Stimulated activated naive B cell treated with anti-CD40 and anti-IgM and Interleukin-4, amounts not matched to agents 10 μg/mL and 1 μg/mL and 100 μg/mL, for 72 hours (primary cell): ENCODE data around the gene ATP10A.

Experiments used
- ATAC-seq, 2 donors: fragments of 150-1000 bp; cut with Tn5 transposase; replicated peaks; 2 replicates each; pipeline ENCODE4 v1.10.0; 2021; ENCODE audit warnings: moderate library complexity in 1 of 2
- DNase-seq: peaks from one replicate; pipeline ENCODE4 v3.0.0; 2021
- H3K27ac Mint-ChIP-seq: one replicate; pipeline ENCODE4 v1.8.0; 2022; ENCODE audit warnings: mild to moderate bottlenecking, mixed read lengths
- H3K27me3 Mint-ChIP-seq, 2 donors: one replicate each; pipeline ENCODE4 v1.8.0; 2022; ENCODE audit warnings: mixed read lengths in 2 of 2
- H3K36me3 Mint-ChIP-seq, 2 donors: one replicate each; pipeline ENCODE4 v1.8.0; 2022; ENCODE audit warnings: mixed read lengths in 2 of 2, mild to moderate bottlenecking in 1 of 2
- H3K4me1 Mint-ChIP-seq, 2 donors: one replicate each; pipeline ENCODE4 v1.8.0; 2022; ENCODE audit warnings: mixed read lengths in 2 of 2, mild to moderate bottlenecking in 1 of 2
- H3K4me3 Mint-ChIP-seq, 2 donors: one replicate each; pipeline ENCODE4 v1.8.0; 2022; ENCODE audit warnings: mild to moderate bottlenecking in 2 of 2, mixed read lengths in 2 of 2, moderate library complexity in 1 of 2
- H3K9me3 Mint-ChIP-seq, 2 donors: one replicate each; pipeline ENCODE4 v1.8.0; 2022; ENCODE audit warnings: mixed read lengths in 2 of 2, mild to moderate bottlenecking in 1 of 2

ATP10A gene

GRCh38 chr15:25675396-25675795 lies 187.7 kb downstream of the ATP10A start:
- Mint-ChIP-seq H3K27ac (no peak overlapping the region), H3K36me3 (peaks cover 2 to 3% of the 10 kb centered on the region in 2 donors), H3K9me3 (peaks cover 0 to 2% of the 10 kb centered on the region in 2 donors), H3K4me1 (peaks cover 0 to 2% of the 10 kb centered on the region in 2 donors), H3K27me3 (peaks cover 14 to 18% of the 10 kb centered on the region in 2 donors), H3K4me3 (no peak overlapping the region)
- ATAC-seq, result no peak
- DNase-seq, result no peak

- DNase-seq, result no peak
- no peaks in the 10 kb centered on the region for H3K9me3 Mint-ChIP-seq
- no peak overlapping the region for H3K4me3 Mint-ChIP-seq
- H3K27ac Mint-ChIP-seq, result no peak overlapping the region
- H3K4me1 Mint-ChIP-seq, result peaks cover 0 to 3% of the 10 kb centered on the region in 2 donors
- no peaks in the 10 kb centered on the region for H3K36me3 Mint-ChIP-seq
- ATAC-seq, result no peak
- peaks cover 17 to 23% of the 10 kb centered on the region in 2 donors for H3K27me3 Mint-ChIP-seq
Measured at GRCh38 chr15:25674913-25675312, 188.2 kb downstream of the ATP10A start.

- H3K27ac Mint-ChIP-seq, result no peak overlapping the region
- H3K4me1 Mint-ChIP-seq, result peaks cover 0 to 5% of the 10 kb centered on the region in 2 donors
- H3K27me3 Mint-ChIP-seq, result peaks cover 20 to 32% of the 10 kb centered on the region in 2 donors
- H3K36me3 Mint-ChIP-seq, result no peaks in the 10 kb centered on the region
- H3K4me3 Mint-ChIP-seq, result no peak overlapping the region
- H3K9me3 Mint-ChIP-seq, result no peaks in the 10 kb centered on the region
- ATAC-seq, result no peak
- DNase-seq, result no peak
Measured at GRCh38 chr15:25673972-25674371, 189.2 kb downstream of the ATP10A start.

- Mint-ChIP-seq H3K4me3 (no peak overlapping the region), H3K27ac (no peak overlapping the region), H3K4me1 (peaks cover 0 to 5% of the 10 kb centered on the region in 2 donors), H3K27me3 (peaks cover 20 to 35% of the 10 kb centered on the region in 2 donors), H3K9me3 (no peaks in the 10 kb centered on the region), H3K36me3 (no peaks in the 10 kb centered on the region)
- no peak for DNase-seq
- ATAC-seq, result no peak
Measured at GRCh38 chr15:25673351-25673750, 189.8 kb downstream of the ATP10A start.

- no peak overlapping the region for H3K4me3 Mint-ChIP-seq
- H3K9me3 Mint-ChIP-seq, result no peaks in the 10 kb centered on the region
- ATAC-seq, result no peak
- no peak overlapping the region for H3K27ac Mint-ChIP-seq
- peaks cover 0 to 5% of the 10 kb centered on the region in 2 donors for H3K4me1 Mint-ChIP-seq
- no peaks in the 10 kb centered on the region for H3K36me3 Mint-ChIP-seq
- H3K27me3 Mint-ChIP-seq, result peaks cover 24 to 35% of the 10 kb centered on the region in 2 donors
- no peak for DNase-seq
Measured at GRCh38 chr15:25671132-25671531, 192.0 kb downstream of the ATP10A start.

- DNase-seq, result no peak
- Mint-ChIP-seq H3K27ac (no peak overlapping the region), H3K4me3 (no peak overlapping the region), H3K4me1 (peaks cover 0 to 5% of the 10 kb centered on the region in 2 donors), H3K36me3 (no peaks in the 10 kb centered on the region), H3K27me3 (peaks cover 24 to 35% of the 10 kb centered on the region in 2 donors), H3K9me3 (no peaks in the 10 kb centered on the region)
- no peak for ATAC-seq
Measured at GRCh38 chr15:25670621-25671020, 192.5 kb downstream of the ATP10A start.

- DNase-seq, result no peak
- H3K4me1 Mint-ChIP-seq, result peaks cover 0 to 5% of the 10 kb centered on the region in 2 donors
- H3K27me3 Mint-ChIP-seq, result peaks cover 26 to 35% of the 10 kb centered on the region in 2 donors
- no peaks in the 10 kb centered on the region for H3K36me3 Mint-ChIP-seq
- no peak for ATAC-seq
- no peaks in the 10 kb centered on the region for H3K9me3 Mint-ChIP-seq
- H3K4me3 Mint-ChIP-seq, result no peak overlapping the region
- H3K27ac Mint-ChIP-seq, result no peak overlapping the region
Measured at GRCh38 chr15:25670025-25670554, 193.0 kb downstream of the ATP10A start.

- Mint-ChIP-seq H3K4me3 (no peak overlapping the region), H3K36me3 (no peaks in the 10 kb centered on the region), H3K9me3 (no peaks in the 10 kb centered on the region), H3K27me3 (peaks cover 28 to 35% of the 10 kb centered on the region in 2 donors), H3K27ac (no peak overlapping the region), H3K4me1 (peaks cover 0 to 5% of the 10 kb centered on the region in 2 donors)
- no peak for DNase-seq
- no peak for ATAC-seq
Measured at GRCh38 chr15:25668901-25669300, 194.2 kb downstream of the ATP10A start.

GRCh38 chr15:25668236-25668795 lies 194.8 kb downstream of the ATP10A start:
- H3K4me1 Mint-ChIP-seq, result peaks cover 0 to 5% of the 10 kb centered on the region in 2 donors
- no peaks in the 10 kb centered on the region for H3K9me3 Mint-ChIP-seq
- H3K36me3 Mint-ChIP-seq, result no peaks in the 10 kb centered on the region
- peaks cover 28 to 35% of the 10 kb centered on the region in 2 donors for H3K27me3 Mint-ChIP-seq
- H3K27ac Mint-ChIP-seq, result no peak overlapping the region
- H3K4me3 Mint-ChIP-seq, result no peak overlapping the region
- no peak for DNase-seq
- no peak for ATAC-seq

GRCh38 chr15:25667829-25668228 lies 195.3 kb downstream of the ATP10A start:
- H3K27ac Mint-ChIP-seq, result no peak overlapping the region
- no peak for DNase-seq

GRCh38 chr15:25665913-25666312 lies 197.2 kb downstream of the ATP10A start:
- no peak overlapping the region for H3K27ac Mint-ChIP-seq
- no peak for ATAC-seq
- H3K9me3 Mint-ChIP-seq, result no peaks in the 10 kb centered on the region
- H3K4me1 Mint-ChIP-seq, result peaks cover 0 to 3% of the 10 kb centered on the region in 2 donors
- no peaks in the 10 kb centered on the region for H3K36me3 Mint-ChIP-seq
- no peak overlapping the region for H3K4me3 Mint-ChIP-seq
- no peak for DNase-seq
- peaks cover 14 to 21% of the 10 kb centered on the region in 2 donors for H3K27me3 Mint-ChIP-seq

More at GRCh38 chr15:25667829-25668228, 195.3 kb downstream of the ATP10A start:
- no peaks in the 10 kb centered on the region for H3K36me3 Mint-ChIP-seq
- no peaks in the 10 kb centered on the region for H3K9me3 Mint-ChIP-seq
- ATAC-seq, result no peak
- H3K4me1 Mint-ChIP-seq, result peaks cover 0 to 5% of the 10 kb centered on the region in 2 donors
- peaks cover 28 to 34% of the 10 kb centered on the region in 2 donors for H3K27me3 Mint-ChIP-seq
- no peak overlapping the region for H3K4me3 Mint-ChIP-seq

GRCh38 chr15:25664761-25665160 lies 198.4 kb downstream of the ATP10A start:
- no peaks in the 10 kb centered on the region for H3K36me3 Mint-ChIP-seq
- H3K4me1 Mint-ChIP-seq, result peaks cover 0 to under 1% of the 10 kb centered on the region in 2 donors
- no peak overlapping the region for H3K27ac Mint-ChIP-seq
- DNase-seq, result no peak
- no peak for ATAC-seq
- H3K9me3 Mint-ChIP-seq, result no peaks in the 10 kb centered on the region
- H3K4me3 Mint-ChIP-seq, result no peak overlapping the region
- peaks cover 10% of the 10 kb centered on the region in 2 donors for H3K27me3 Mint-ChIP-seq

GRCh38 chr15:25663515-25663914 lies 199.6 kb downstream of the ATP10A start:
- H3K36me3 Mint-ChIP-seq, result no peaks in the 10 kb centered on the region
- peaks cover 0 to 14% of the 10 kb centered on the region in 2 donors for H3K27me3 Mint-ChIP-seq
- H3K9me3 Mint-ChIP-seq, result peaks cover 0 to 3% of the 10 kb centered on the region in 2 donors
- ATAC-seq (no peak), DNase-seq (no peak)
- H3K4me1 Mint-ChIP-seq, result no peaks in the 10 kb centered on the region
- no peak overlapping the region for H3K27ac Mint-ChIP-seq
- no peak overlapping the region for H3K4me3 Mint-ChIP-seq

GRCh38 chr15:25661898-25662297 lies 201.2 kb downstream of the ATP10A start:
- no peaks in the 10 kb centered on the region for H3K36me3 Mint-ChIP-seq
- H3K9me3 Mint-ChIP-seq, result peaks cover 2 to 12% of the 10 kb centered on the region in 2 donors
- H3K27ac Mint-ChIP-seq, result no peak overlapping the region
- no peaks in the 10 kb centered on the region for H3K4me1 Mint-ChIP-seq
- ATAC-seq, result no peak
- H3K27me3 Mint-ChIP-seq, result peaks cover 0 to 19% of the 10 kb centered on the region in 2 donors
- no peak overlapping the region for H3K4me3 Mint-ChIP-seq
- DNase-seq, result no peak

- H3K4me1 Mint-ChIP-seq, result no peaks in the 10 kb centered on the region
- no peak overlapping the region for H3K27ac Mint-ChIP-seq
Measured at GRCh38 chr15:25659251-25659650, 203.9 kb downstream of the ATP10A start.

More at GRCh38 chr15:25659251-25659650, 203.9 kb downstream of the ATP10A start:
- Mint-ChIP-seq H3K36me3 (no peaks in the 10 kb centered on the region), H3K27me3 (peaks cover 0 to 13% of the 10 kb centered on the region in 2 donors), H3K4me3 (no peak overlapping the region), H3K9me3 (peaks cover 2 to 12% of the 10 kb centered on the region in 2 donors)
- ATAC-seq, result no peak
- no peak for DNase-seq
